ENCODE results near the gene TUBA8. TPM values are rescaled to one million over a fixed set of nuclear protein-coding genes. Genes with fewer than 3 reads are reported as not detected.
A peak's percentile ranks its signal among the peaks of the same experiment; 100 is the strongest.

TUBA8 gene
- total RNA-seq, 3 donors from 2014 or later (not counting 1 experiment from before 2014, with no cell fraction given): 1.2 to 3.7 (median 2.3) TPM

DNA sequence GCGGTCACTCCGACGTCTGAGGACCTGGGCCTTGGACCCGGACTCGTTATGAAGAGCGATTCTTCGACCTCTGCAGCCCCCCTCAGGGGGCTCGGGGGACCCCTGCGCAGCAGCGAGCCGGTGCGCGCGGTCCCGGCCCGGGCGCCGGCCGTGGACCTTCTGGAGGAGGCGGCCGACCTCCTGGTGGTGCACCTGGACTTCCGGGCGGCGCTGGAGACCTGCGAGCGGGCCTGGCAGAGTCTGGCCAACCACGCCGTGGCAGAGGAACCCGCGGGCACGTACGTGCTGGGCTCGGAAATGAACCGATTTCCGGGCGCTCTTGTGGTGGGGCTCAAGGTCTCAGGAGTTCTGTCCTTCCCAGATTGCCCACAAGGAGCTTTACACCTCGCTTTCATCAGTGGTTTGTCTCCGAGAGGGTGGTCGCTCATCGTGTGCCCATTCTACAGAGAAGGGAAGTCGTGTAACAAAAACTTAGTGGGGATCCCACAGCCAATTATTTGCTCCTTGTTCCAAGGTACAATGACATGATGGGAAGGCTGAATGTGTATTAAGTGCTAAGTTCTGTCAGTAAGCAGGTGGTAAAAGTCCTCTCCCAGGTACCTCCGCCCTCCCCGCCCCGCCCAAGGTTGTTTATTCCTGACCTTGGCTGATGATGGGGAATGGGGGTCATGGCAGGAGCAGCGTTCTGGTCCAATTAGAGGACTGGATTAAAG lies 32.1 kb upstream of the TUBA8 start:
- Histone ChIP-seq H3K27ac (ENCODE audit: low read length) (peak overlapping the region; percentile 51), H3K27me3 (ENCODE audit: control insufficient read depth, insufficient read depth, low read length) (no peaks in the 10 kb centered on the region), H3K9me3 (ENCODE audit: control insufficient read depth, insufficient read depth, low read length) (no peaks in the 10 kb centered on the region), H3K4me3 (ENCODE audit: low read length) (peak overlapping the region; percentile 91), H3K4me1 (ENCODE audit: control insufficient read depth, insufficient read depth, low read length) (peaks cover 23% of the 10 kb centered on the region), H3K36me3 (ENCODE audit: control insufficient read depth, insufficient read depth, low read length) (peaks cover 35% of the 10 kb centered on the region)
- Mint-ChIP-seq H3K9me3 (peaks cover 0 to 2% of the 10 kb centered on the region in 2 donors), H3K4me1 (peaks cover 52 to 55% of the 10 kb centered on the region in 2 donors), H3K27me3 (ENCODE audit: low read depth in 2 of 2) (no peaks in the 10 kb centered on the region), H3K36me3 (peaks cover 23% of the 10 kb centered on the region), H3K4me3 (peak overlapping the region; percentile 97), H3K27ac (peak overlapping the region; percentile 76 to 96)
- ATAC-seq (no peak), DNase-seq (peak; percentile 30 to 58)
- intact Hi-C loops (cut with micrococcal nuclease): loop anchor here (10.0 kb wide), 2 partner anchors 924 to 1004 kb away; partner anchors contain the start of gene HDHD5
- TF ChIP-seq, protein P1, sequence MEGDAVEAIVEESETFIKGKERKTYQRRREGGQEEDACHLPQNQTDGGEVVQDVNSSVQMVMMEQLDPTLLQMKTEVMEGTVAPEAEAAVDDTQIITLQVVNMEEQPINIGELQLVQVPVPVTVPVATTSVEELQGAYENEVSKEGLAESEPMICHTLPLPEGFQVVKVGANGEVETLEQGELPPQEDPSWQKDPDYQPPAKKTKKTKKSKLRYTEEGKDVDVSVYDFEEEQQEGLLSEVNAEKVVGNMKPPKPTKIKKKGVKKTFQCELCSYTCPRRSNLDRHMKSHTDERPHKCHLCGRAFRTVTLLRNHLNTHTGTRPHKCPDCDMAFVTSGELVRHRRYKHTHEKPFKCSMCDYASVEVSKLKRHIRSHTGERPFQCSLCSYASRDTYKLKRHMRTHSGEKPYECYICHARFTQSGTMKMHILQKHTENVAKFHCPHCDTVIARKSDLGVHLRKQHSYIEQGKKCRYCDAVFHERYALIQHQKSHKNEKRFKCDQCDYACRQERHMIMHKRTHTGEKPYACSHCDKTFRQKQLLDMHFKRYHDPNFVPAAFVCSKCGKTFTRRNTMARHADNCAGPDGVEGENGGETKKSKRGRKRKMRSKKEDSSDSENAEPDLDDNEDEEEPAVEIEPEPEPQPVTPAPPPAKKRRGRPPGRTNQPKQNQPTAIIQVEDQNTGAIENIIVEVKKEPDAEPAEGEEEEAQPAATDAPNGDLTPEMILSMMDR (IDR thresholded peaks at IDR 0.05): no peak
- 9% methylated on average over 45 of the region's 45 CpGs for whole genome bisulfite sequencing (ENCODE audit: insufficient coverage)

DNA sequence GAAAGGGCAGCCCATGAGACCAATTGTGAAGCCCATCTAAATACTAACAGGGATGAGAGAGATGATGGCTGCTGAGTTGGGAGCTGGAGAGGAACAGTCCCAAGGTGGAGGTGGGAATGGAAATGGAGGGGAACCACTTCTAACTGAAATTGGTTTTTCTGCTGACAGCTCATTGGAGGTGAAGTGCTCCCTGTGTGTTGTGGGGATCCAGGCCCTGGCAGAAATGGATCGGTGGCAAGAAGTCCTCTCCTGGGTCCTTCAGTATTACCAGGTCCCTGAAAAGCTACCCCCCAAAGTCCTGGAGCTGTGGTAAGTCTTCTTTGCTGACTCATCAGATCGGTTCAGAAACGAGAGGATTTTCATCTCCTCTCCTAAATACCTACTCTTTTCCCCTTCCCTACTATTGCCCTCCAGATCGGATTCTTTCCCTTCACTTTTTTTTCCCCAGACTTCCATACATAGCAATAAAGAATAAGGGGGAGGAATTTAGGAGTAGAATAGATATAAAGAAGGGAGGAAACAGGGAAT lies 30.8 kb upstream of the TUBA8 start:
- Mint-ChIP-seq H3K27me3 (ENCODE audit: low read depth in 2 of 2) (no peaks in the 10 kb centered on the region), H3K36me3 (peaks cover 23% of the 10 kb centered on the region), H3K4me1 (peaks cover 52 to 55% of the 10 kb centered on the region in 2 donors), H3K4me3 (peak overlapping the region; percentile 29), H3K9me3 (peaks cover 0 to 2% of the 10 kb centered on the region in 2 donors), H3K27ac (peak overlapping the region in 1 of 2 donors; percentile 24)
- ATAC-seq (no peak), DNase-seq (no peak)
- Histone ChIP-seq H3K4me1 (ENCODE audit: control insufficient read depth, insufficient read depth, low read length) (peaks cover 23% of the 10 kb centered on the region), H3K9me3 (ENCODE audit: control insufficient read depth, insufficient read depth, low read length) (no peaks in the 10 kb centered on the region), H3K27ac (ENCODE audit: low read length) (no peak overlapping the region), H3K4me3 (ENCODE audit: low read length) (no peak overlapping the region), H3K27me3 (ENCODE audit: control insufficient read depth, insufficient read depth, low read length) (no peaks in the 10 kb centered on the region), H3K36me3 (ENCODE audit: control insufficient read depth, insufficient read depth, low read length) (peaks cover 40% of the 10 kb centered on the region)
- TF ChIP-seq, protein P1 (IDR thresholded peaks at IDR 0.05): no peak
- intact Hi-C loops (cut with micrococcal nuclease): loop anchor here (10.0 kb wide), 2 partner anchors 925 to 1005 kb away; partner anchors contain the start of gene HDHD5
- WGBS (ENCODE audit: insufficient coverage): 88% methylated on average over 3 of the region's 4 CpGs

DNA sequence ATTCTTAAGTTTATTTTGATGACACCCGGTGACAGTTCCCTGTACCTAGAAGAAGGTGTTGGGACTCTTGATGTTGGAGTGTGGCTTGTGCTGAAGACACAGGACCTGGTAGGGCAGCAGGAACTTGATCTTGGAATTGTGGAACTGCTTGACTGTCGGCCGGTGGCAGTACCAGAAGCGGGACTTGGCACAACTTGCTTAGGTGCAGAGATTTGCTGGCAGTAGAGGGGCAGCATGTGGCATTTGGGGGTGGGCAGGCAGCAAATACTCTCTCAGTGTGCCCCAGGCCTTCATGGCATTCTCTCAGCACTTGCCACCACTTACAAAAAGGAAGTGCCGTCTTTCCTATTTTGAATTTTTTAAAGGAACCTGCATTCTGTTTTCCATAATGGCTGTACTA lies 29.2 kb upstream of the TUBA8 start:
- H3K4me1 Mint-ChIP-seq: peaks cover 48 to 52% of the 10 kb centered on the region in 2 donors
- no peak overlapping the region for H3K4me3 Mint-ChIP-seq
- no peaks in the 10 kb centered on the region for H3K9me3 ChIP-seq (ENCODE audit: control insufficient read depth, insufficient read depth, low read length)

More for the DNA sequence above, 29.2 kb upstream of the TUBA8 start:
- Histone ChIP-seq H3K27ac (ENCODE audit: low read length) (no peak overlapping the region), H3K4me3 (ENCODE audit: low read length) (no peak overlapping the region), H3K27me3 (ENCODE audit: control insufficient read depth, insufficient read depth, low read length) (no peaks in the 10 kb centered on the region), H3K4me1 (ENCODE audit: control insufficient read depth, insufficient read depth, low read length) (peaks cover 18% of the 10 kb centered on the region), H3K36me3 (ENCODE audit: control insufficient read depth, insufficient read depth, low read length) (peaks cover 52% of the 10 kb centered on the region)
- intact Hi-C loops (cut with micrococcal nuclease): no loop called here
- H3K9me3 Mint-ChIP-seq: peaks cover 0 to 2% of the 10 kb centered on the region in 2 donors
- H3K27me3 Mint-ChIP-seq (ENCODE audit: low read depth in 2 of 2): no peaks in the 10 kb centered on the region
- ATAC-seq (no peak), DNase-seq (no peak)
- H3K27ac Mint-ChIP-seq: peak overlapping the region in 1 of 2 donors; percentile 9
- H3K36me3 Mint-ChIP-seq: peaks cover 23% of the 10 kb centered on the region
- 96% methylated on average over 5 of the region's 5 CpGs for WGBS (ENCODE audit: insufficient coverage)
- TF ChIP-seq, protein P1 (IDR thresholded peaks at IDR 0.05): no peak
